ENCODE measurements around the gene WNT11.

DNA sequence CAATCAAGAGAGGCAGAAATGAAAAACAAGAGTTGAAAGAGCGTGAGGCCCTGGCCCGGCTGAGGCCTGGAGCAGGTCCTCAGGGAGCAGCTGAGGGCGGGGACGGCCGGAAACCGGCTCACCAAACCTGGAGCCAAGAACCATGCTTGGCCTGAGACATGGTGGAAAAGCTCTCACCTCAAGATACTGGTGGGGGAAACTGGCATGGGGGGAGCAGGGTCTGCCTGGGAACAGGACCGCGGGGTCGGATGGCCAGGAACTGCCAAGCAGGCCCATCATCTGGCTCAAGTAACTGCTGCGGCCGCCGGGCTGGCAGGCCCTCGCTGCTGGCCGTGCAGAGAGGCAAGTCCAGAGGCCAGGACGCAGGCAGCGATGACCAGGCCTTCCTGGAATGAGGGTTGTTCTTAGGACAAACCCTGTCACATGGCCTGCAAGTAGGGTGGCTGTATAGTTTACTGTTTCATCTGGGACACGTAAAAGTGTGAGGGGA lies 18.9 kb upstream of the WNT11 start:
- TF ChIP-seq, protein P1, sequence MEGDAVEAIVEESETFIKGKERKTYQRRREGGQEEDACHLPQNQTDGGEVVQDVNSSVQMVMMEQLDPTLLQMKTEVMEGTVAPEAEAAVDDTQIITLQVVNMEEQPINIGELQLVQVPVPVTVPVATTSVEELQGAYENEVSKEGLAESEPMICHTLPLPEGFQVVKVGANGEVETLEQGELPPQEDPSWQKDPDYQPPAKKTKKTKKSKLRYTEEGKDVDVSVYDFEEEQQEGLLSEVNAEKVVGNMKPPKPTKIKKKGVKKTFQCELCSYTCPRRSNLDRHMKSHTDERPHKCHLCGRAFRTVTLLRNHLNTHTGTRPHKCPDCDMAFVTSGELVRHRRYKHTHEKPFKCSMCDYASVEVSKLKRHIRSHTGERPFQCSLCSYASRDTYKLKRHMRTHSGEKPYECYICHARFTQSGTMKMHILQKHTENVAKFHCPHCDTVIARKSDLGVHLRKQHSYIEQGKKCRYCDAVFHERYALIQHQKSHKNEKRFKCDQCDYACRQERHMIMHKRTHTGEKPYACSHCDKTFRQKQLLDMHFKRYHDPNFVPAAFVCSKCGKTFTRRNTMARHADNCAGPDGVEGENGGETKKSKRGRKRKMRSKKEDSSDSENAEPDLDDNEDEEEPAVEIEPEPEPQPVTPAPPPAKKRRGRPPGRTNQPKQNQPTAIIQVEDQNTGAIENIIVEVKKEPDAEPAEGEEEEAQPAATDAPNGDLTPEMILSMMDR (IDR thresholded peaks at IDR 0.05; ENCODE audit: low read length): no peak
- no peak for TF ChIP-seq EZH2 (optimal IDR thresholded peaks at IDR 0.05; ENCODE audit: low read depth, low read length)

All from MM.1S (cell line).